Fibroblast of skin of right quadriceps (primary cell): ENCODE measurements around the gene OR2AE1.
"Not testable (repeated sequence)": the region's sequence is repeated elsewhere in the genome, so short reads cannot be mapped to it uniquely, and the experiment has no call there.

Experiments
- DNase-seq: peaks from one replicate; pipeline ENCODE4 v3.0.0-alpha.2; 2013

OR2AE1 gene, protein sequence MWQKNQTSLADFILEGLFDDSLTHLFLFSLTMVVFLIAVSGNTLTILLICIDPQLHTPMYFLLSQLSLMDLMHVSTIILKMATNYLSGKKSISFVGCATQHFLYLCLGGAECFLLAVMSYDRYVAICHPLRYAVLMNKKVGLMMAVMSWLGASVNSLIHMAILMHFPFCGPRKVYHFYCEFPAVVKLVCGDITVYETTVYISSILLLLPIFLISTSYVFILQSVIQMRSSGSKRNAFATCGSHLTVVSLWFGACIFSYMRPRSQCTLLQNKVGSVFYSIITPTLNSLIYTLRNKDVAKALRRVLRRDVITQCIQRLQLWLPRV

DNA sequence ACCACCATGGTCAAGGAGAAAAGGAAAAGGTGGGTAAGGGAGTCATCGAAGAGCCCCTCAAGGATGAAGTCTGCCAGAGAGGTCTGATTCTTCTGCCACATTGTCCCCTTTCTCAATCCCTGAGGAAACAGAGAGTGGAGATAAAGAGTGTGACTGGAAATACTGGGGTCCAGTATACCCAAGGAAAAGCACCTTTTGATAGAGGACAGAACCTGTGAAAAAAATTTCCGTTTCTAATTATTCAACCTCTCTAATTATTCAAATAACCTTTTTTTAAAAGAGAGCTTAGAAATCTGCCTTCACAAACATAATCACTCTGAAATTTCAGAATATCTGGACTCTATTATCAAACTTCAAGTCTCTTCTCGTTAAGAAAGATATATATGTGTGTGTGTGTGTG lies at the start of gene OR2AE1:
Gene OR2AE1 (minus strand): TSS at position 101 of the 400 bp plus-strand sequence. CDS start 0 bp downstream, at position 101.
- DNase-seq: no peak

DNA sequence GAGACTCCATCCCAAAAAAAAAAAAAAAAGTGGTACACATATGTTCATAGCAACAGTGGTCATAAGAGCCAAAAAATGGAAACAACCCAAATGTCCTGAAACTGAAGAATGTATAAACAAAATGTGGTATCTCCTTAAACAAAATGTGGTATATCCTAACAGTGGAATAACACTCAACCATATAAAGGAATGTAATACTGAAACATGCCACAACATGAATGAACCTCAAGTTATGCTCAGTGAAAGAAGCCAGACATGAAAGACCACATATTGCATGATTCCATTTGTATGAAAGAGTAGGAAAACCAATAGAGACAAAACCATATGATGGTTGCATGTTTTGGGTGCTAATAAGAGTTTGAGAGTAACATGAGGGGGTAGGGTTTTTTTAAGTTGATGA lies 49.5 kb upstream of the OR2AE1 start:
- no peak for DNase-seq

DNA sequence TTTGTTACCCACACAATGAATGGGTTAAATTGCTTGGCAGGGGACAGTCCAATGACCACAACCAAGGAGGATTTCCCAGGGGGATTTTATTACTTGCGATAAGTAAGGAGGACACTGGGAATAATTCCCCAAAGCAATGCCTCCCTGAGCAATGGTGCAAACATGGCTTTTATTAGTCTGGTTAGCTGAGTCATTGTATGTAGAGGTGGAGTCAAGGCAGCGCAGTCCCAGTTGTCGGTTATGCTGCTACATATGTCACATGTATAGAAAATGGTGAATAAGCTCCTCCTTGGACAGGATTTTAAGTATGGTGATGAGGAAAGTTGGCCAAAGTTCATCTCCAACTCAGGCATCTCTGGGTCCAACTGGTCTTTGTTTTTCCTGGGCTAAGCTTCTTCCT lies 46.4 kb upstream of the OR2AE1 start:
- no peak for DNase-seq

DNA sequence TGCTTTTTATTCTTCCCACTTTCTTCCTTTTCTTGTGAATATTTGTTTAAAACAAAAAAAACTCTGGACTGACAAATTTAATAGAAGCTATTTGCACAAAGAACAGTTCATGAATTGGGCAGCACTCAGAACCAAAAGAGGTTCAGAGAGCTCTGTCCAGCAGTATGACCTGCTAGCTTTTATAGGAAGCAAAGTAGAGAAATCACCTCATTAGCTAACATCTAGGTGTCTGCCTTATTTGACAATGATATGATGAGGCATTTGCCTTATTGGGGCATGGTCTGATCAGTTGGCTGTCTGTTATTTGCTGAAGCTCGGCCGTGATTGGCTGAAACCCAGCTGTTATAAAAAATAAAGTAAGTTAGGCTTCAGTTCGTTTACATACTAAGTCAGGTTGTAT lies 43.3 kb upstream of the OR2AE1 start:
- peak; percentile 8 for DNase-seq

DNA sequence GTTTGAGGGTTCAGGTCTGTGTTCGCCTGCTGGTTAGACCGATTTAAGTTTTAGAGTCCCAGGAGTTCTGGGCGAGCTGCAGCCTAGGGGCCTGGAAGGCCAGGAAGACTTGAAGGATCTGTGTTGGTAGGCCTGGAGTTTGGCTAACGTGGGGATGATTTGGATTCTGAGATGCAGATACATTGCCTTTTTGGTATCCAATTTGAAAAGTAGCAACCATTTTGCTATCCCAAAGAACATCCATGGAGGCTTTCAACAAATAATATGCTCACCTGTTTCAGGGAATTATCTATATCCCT lies 42.9 kb upstream of the OR2AE1 start:
- DNase-seq: no peak

DNA sequence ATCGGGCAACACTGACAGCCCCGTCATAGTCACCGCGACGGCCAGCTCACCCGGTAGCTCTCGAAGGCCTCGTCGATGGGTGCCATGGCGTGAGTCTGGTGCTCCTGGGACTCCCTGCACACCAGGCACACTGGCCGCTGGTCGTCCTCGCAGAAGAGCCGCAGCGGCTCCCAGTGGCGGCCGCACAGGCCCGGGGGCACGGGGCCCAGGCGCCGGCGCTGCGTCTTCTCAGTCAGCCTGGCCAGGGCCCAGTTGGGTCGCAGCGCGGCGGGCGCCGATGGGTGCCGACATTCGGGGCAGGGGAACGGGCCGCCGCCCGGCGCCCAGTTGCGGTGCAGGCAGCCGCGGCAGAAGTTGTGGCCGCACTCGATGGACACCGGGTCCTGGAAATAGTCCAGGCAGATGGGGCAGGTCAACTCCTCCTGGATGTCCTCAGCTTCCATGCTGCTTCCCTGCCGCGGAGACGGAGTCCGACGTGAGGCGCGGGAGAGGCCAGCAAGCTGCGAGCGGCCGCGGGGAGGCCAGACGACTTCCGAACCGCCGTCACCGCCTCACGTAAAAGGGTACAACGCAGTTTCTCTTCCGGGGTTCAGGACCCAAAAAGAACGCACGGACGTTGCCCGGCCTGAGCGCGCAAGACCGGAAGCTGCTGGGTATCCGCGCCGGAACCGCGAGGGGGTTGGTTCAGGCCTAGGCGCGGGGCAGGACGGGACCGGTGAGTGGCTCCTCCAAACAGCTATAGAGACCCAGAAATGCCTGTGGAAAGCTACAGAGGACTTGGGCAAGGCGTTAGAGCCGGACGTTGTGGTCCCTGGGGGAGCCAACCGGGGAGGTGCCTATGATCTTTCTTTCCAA lies 42.4 kb upstream of the OR2AE1 start, which contains the start of gene TRIM4:
Gene TRIM4 (minus strand): TSS at position 572 of the 855 bp plus-strand sequence. CDS start 129 bp downstream, at position 443.
- DNase-seq: peak; percentile 91

DNA sequence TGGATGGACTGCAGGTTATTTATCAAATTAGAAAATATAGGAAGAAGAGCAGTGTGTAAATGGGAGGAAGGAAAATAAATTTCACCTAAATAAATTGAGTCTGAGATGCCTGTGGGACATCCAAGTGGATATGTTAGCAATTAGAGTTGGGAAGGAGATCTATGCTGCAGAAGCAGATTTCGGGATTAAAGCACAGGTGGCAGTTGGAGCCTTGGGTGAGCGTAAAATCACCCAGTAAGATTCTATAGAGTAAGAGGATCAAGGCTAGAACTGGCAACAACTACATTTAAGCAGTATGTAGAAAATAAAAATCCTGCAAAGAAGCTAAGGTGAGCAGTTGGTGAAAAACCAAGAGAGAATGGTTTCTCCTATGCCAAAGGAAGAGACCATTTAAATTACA lies 34.1 kb upstream of the OR2AE1 start:
- DNase-seq: no peak

DNA sequence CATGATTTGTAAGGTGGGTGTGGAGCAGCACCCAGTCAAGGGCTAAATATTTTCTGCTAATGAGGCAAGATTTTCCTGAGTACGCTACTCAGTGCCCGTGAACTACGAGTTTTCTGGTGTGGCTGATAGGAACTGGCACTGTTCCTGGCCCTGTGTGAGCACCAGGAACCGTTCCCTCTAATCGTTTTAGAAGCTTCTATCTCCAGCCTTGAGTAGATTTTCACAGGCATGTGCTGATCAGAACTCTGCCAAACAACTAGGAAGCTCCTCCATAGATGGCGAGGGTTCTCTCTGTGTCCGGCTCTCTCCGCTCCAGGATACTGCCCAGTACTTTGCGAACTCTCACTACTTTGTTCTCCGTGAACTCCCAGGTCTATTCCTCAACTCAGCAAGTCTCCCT lies 24.7 kb upstream of the OR2AE1 start:
- DNase-seq: no peak

DNA sequence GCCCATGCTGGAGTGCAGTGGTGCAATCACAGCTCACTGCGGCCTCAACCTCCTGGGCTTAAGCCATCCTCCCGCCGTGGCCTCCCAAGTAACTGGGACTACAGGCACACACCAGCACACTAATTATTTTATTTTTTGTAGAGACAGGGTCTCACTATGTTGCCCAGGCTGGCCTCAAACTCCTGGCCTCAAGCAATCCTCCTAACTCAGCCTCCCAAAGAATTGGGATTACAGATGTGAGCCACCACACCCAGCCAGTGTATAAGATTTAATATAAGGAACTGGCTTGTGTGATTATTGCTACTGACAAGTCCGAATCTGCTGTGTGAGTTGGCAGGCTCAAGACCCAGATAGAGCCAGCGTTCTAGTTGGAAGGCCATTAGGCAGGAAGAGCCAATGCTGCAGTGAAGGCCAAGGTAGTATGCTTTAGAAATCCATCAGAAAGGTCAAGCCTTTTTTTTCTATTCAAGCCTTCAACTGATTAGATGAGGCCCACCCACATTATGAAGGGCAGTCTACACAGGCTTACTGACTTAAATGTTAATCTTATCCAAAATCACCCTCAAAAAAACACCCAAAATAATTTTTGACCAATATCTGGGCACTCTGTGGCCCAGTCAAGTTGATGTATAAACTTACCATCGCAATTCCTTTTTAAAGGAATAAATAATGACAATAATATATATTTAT lies 23.1 kb upstream of the OR2AE1 start:
- DNase-seq: no peak

DNA sequence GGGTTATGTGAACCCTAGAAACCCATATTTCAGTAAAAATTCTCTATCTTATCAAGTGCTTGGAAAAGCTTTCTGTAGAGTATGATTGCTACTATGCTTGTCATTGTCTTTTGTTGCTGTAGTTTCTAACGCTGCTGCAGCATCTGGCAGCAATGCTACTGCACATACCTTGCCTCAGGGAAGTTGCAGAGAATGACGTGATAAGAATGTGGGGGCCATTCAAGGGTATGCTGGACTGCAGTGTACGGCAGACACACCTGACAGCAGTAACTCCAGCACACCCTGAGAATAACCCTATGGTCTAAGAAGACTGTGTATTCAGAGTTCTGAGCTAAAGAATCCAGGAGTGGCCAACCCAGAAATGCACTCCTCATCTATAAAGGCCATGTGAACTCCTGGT lies 22.0 kb upstream of the OR2AE1 start:
- no peak for DNase-seq

DNA sequence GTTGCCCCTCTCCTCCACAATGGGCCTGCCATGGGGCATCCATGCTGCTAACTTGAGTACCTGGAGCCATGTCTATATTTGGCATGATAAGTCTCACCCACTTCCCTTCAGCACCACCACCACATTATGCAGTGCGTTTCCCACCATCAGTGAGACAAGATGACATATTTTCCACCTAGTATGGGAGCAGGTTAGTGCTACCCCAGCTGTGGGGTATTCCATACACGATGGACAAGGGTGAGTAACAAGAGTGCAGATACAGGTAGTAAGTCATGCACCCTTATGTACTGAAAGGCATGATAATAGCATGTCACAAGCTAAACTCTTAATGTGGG lies 21.2 kb upstream of the OR2AE1 start:
- DNase-seq: no peak

DNA sequence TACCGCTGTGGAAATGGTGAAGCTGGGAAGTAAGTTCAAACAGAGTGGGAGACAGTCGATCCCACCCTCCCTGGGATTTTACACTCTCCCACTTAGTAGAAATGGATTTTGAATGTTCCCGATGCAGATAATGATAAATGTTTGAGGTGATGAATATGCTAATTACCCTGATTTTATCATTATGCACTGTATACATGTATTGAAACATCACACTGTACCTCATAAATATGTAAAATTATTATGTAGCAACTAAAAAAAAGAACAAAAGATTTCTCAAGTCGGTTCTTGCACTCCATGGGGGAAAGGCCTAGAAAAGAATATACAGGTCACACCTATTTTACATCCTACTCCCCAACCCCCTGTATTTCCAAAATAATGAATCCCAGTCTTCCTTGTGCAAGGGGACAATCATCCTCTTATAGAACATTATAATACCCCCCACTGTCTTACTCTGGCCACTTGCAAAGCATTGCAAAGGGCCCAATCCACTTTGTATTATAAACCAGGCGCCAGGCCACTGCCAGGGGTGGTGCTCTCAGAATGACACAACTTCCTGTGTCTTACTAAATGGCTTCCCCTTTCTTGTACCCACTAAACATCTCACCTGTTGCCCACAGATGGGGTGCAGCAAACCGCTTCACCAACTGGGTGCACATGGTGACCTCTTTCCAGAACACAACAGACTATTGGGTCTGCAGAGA lies 20.6 kb upstream of the OR2AE1 start:
- DNase-seq: no peak

DNA sequence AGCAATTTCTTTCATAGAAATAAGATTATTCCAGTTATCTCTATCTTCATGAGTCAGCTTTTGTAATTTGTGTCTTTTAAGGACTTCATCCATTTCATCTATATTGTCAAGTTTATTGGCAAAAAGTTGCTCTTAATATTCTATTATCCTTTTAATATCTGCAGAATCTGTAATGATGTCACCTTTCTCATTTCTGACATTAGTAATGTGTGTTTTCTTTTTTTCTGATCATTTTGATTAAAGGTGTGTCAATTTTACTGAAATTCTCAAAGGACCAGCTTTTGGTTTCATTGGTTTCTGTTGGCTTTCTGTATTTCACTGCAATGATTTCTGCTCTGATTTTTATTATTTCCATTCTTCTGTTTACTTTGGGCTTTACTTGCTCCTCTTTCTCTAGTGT lies 17.9 kb upstream of the OR2AE1 start:
- DNase-seq: no peak

DNA sequence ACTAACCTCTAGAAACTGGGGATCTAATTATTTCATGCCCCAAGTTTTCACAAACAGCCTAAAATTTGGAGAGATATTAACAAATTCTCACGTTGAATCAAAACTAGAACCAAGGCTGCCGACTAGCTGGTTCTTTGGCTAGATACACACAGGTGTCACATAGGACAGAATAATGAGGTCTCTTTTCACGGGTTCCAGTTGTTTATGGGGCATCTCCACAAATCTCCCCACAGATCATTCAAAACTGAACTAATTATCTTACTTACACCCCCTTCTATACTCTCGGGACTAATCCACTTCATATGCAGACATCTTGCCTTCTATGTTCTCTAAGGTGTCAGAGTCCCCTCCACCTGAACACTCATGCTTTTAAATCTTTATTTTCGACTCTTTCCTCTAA lies 16.4 kb upstream of the OR2AE1 start:
- DNase-seq: no peak

DNA sequence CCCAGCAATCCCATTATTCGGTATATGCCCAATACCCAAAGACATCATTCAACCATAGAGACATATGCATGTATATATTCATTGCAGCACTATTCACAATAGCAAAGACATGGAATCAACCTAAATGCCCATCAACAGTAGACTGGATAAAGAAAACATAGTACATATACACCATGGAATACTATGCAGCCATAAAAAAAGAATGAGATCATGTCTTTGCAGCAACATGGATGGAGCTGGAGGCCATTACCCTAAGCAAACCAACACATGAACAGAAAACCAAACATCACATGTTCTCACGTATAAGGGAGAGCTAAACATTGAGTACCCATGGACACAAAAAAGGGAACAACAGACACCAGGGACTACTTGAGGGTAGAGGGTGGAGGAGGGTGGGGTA lies 13.5 kb upstream of the OR2AE1 start:
- not testable (repeated sequence) for DNase-seq

DNA sequence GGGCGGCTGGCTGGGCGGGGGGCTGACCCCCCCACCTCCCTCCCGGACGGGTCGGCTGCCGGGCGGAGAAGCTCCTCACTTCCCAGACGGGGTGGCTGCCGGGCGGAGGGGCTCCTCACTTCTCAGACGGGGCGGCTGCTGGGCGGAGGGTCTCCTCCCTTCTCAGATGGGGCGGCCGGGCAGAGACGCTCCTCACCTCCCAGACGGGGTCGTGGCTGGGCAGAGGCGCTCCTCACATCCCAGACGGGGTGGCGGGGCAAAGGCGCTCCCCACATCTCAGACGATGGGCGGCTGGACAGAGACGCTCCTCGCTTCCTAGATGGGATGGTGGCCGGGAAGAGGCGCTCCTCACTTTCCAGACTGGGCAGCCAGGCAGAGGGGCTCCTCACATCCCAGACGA lies 11.5 kb upstream of the OR2AE1 start:
- not testable (repeated sequence) for DNase-seq

DNA sequence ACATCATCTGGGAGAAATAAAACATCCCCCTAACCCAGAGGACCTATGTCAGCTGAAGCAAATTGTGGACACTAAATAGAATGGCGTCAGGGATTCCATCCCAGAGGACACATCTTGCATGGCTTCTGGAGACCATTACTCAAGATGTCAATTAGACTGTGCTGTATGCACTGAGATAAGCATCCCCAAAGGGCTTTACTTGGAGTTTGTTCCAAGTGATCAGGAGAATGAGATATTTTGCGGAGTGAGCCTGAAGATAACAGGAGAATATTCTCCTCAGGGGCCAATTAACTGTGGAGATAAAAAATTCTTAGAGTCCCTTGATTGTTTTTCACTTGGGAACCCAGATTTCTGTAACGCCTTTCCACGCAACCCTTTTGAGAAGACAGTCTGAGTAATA lies 4.5 kb upstream of the OR2AE1 start:
- no peak for DNase-seq

DNA sequence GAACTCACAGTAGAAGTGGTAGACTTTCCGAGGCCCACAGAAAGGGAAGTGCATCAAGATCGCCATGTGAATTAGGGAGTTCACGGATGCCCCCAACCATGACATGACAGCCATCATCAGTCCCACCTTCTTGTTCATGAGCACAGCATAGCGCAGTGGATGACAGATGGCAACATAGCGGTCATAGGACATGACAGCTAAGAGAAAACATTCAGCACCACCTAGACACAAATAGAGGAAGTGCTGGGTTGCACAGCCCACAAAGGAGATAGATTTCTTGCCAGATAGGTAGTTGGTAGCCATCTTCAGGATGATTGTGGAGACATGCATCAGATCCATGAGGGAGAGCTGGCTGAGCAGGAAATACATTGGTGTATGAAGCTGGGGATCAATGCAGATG lies 342 bp downstream of the OR2AE1 start:
- no peak for DNase-seq

DNA sequence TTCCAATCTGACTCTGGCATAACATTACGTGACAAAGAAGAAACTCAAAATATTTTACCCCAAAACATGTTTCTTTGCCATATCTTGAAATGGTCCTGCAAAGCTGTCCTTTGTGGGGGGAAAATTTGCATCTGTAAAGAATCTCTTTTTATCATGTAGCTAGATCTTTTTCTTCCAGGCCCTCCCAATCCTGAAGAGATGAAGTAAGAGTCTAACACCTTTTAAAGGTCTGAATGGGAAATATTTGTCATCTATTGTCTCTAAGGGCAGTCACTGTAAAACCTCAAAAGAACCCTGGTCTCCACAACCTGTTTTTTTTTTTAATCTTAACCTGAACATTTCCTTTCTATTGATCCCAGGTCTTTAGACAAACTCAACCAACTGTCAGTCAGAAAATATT lies 8.6 kb downstream of the OR2AE1 start:
- DNase-seq: no peak

DNA sequence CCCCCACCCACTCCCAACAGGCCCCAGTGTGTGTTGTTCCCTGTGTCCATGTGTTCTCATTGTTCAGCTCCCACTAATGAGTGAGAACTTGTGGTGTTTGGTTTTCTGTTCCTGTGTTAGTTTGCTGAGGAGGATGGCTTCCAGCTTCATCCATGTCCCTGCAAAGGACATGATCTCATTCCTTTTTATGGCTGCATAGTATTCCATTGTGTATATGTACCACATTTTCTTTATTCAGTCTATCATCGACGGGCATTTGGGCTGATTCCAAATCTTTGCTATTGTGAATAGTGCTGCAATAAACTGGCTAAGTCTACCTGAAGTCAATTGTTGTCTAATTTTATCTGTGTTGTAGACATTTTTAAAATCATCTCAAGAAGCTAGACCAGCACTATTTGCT lies 9.4 kb downstream of the OR2AE1 start:
- DNase-seq: not testable (repeated sequence)

DNA sequence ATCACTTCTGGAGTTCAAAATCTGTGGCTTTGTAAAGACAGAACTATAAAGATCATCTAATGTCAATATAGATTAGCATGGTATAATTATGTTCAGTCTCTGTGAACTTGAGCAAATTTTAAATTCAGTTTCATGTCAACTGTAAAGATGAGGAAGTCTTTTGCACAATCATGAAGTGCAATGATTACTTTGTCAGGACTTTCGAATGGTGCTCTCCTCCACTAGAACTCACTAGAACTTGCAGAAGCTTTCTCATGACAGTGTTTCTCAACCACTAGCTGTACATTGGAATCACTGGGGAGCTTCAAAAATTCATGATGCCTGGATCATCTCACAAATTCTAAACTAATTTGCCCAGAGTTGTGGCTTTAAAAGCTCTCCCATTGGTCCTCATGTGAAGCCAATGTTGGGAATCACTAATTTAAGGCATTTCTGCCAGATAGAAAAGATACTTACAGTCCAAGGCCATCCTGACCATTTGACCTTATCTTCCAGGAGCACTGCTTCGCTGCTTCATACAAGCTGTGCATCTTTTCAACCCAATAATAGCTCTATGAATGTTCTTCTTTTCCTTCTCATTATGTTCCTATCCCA lies 12.9 kb downstream of the OR2AE1 start:
- no peak for DNase-seq

DNA sequence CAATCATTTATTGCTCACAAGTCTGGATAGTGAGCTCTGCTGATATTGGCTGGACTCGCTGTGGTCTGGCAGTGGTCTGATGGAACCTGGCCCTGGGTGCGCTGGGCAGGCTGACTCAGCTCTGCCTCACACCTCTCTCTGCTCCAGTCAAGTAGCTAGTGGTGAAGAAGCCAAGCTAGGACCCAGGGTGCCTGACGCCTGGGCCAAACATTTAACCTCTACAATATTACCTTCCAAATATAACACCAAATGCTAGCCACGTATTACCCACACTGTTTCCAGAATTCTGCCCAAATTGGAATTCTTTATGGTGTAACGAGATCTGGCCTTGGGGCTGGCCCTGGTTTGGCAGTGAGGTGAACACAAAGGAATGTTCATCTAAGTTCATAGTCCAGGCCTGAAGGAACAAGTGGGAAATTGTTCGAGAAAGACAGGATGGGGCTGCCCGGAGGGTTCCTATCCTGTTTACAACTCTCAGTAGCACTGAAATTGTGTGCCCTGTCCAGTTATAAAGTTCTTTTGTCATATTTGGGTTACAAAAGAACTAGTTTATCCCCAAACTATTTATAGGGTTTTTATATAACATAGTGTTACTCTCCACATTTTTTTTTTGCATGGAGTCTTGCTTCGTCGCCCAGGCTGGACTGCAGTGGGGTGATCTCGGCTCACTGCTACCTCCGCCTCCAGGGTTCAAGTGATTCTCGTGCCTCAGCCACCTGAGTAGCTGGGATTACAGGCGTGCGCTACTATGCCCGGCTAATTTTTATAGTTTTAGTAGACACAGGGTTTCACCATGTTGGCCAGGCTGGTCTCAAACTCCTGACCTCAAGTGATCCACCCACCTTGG lies 16.3 kb downstream of the OR2AE1 start:
- DNase-seq: peak; percentile 53
